Measurements from ENCODE around the gene PTTG2. TPM values are rescaled to one million over a fixed set of nuclear protein-coding genes. Genes with fewer than 3 reads are reported as not detected.

Gene PTTG2
- total and polyA plus RNA-seq, 2 of the 13 experiments (the other 11 are each of a cell fraction or from before 2014, with no cell fraction given), result not detected

DNA sequence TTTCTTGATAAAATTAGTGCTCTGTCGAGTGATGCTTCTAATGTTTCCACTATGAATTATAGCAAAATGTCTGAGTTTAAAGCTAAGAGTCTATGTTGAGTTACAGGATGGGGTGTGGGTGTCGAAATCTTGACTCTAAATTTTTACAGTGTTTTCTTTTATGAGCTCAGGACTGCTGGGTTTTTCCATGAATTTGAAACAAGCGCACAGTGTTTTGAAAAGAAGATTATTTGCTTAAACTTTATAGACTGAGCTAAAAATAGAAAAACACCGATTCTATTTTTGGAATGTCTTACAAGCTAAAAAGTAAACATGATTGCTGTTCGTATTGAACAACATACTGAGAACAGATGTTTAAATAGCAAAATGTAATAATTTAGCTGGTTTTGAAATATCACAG lies 7.5 kb downstream of the PTTG2 start:
- POLR2A ChIA-PET, result no interaction called here
- no peak for TF ChIP-seq ZNF792 (CRISPR knock-in tag; IDR thresholded peaks at IDR 0.05)
- TF ChIP-seq TGIF2 (CRISPR knock-in tag; IDR thresholded peaks at IDR 0.05), result no peak
- no peak for TF ChIP-seq SNAPC2 (CRISPR knock-in tag; IDR thresholded peaks at IDR 0.05)
- no peak for TF ChIP-seq HIVEP1 (CRISPR knock-in tag; IDR thresholded peaks at IDR 0.05)
- TF ChIP-seq KMT2A (CRISPR knock-in tag; IDR thresholded peaks at IDR 0.05), result no peak
- no peak for TF ChIP-seq ZBTB37 (CRISPR knock-in tag; IDR thresholded peaks at IDR 0.05)
- no peak for TF ChIP-seq GLI4 (CRISPR knock-in tag; IDR thresholded peaks at IDR 0.05; ENCODE audit: borderline replicate concordance)
- no peak for TF ChIP-seq POLR2AphosphoS2 (IDR thresholded peaks at IDR 0.05; ENCODE audit: low read depth, low read length)
- TF ChIP-seq EP300 (IDR thresholded peaks at IDR 0.05; ENCODE audit: low read depth in 2 of 2, low read length in 2 of 2), result peak in 1 of 2 experiments; percentile 43; a peak in 1 of 4 replicates
- no peak for TF ChIP-seq EP300 (CRISPR knock-in tag; IDR thresholded peaks at IDR 0.05; ENCODE audit: borderline replicate concordance)
- TF ChIP-seq SSRP1 (CRISPR knock-in tag; IDR thresholded peaks at IDR 0.05), result no peak
- no peak for TF ChIP-seq ZNF670 (CRISPR knock-in tag; IDR thresholded peaks at IDR 0.05; ENCODE audit: borderline replicate concordance)
- no peak for TF ChIP-seq ZNF569 (CRISPR knock-in tag; IDR thresholded peaks at IDR 0.05; ENCODE audit: borderline replicate concordance)
- TF ChIP-seq, protein P1, sequence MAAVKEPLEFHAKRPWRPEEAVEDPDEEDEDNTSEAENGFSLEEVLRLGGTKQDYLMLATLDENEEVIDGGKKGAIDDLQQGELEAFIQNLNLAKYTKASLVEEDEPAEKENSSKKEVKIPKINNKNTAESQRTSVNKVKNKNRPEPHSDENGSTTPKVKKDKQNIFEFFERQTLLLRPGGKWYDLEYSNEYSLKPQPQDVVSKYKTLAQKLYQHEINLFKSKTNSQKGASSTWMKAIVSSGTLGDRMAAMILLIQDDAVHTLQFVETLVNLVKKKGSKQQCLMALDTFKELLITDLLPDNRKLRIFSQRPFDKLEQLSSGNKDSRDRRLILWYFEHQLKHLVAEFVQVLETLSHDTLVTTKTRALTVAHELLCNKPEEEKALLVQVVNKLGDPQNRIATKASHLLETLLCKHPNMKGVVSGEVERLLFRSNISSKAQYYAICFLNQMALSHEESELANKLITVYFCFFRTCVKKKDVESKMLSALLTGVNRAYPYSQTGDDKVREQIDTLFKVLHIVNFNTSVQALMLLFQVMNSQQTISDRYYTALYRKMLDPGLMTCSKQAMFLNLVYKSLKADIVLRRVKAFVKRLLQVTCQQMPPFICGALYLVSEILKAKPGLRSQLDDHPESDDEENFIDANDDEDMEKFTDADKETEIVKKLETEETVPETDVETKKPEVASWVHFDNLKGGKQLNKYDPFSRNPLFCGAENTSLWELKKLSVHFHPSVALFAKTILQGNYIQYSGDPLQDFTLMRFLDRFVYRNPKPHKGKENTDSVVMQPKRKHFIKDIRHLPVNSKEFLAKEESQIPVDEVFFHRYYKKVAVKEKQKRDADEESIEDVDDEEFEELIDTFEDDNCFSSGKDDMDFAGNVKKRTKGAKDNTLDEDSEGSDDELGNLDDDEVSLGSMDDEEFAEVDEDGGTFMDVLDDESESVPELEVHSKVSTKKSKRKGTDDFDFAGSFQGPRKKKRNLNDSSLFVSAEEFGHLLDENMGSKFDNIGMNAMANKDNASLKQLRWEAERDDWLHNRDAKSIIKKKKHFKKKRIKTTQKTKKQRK (IDR thresholded peaks at IDR 0.05; ENCODE audit: low read length), result no peak
- no peak for TF ChIP-seq ZNF251 (CRISPR knock-in tag; IDR thresholded peaks at IDR 0.05)
- TF ChIP-seq DMTF1 (CRISPR knock-in tag; IDR thresholded peaks at IDR 0.05), result no peak
- TF ChIP-seq SOX13 (IDR thresholded peaks at IDR 0.05), result no peak
- TF ChIP-seq SOX13 (CRISPR knock-in tag; conservative IDR thresholded peaks at IDR 0.05 in 1 of 2, IDR thresholded peaks at IDR 0.05 in 1 of 2), result peak in 1 of 2 experiments; percentile 16; a peak in 1 of 4 replicates
- peak; percentile 96 for TF ChIP-seq MEF2D (CRISPR knock-in tag; IDR thresholded peaks at IDR 0.05)

More for the DNA sequence above, 7.5 kb downstream of the PTTG2 start:
- H2AFZ ChIP-seq (ENCODE audit: low read length), result no peak overlapping the region
- 1% methylated on average over 5 of the region's 5 CpGs for WGBS (ENCODE audit: low lambda C conversion rate)
- H3K9me3 ChIP-seq (ENCODE audit: low read length), result no peaks in the 10 kb centered on the region
- CTCF ChIA-PET (ENCODE audit: low intra/inter-chr PET ratio, low total read pairs), result no interaction called here
- DNase-seq (ENCODE audit: low spot score) (peak; percentile 12), FAIRE-seq (no peak), ATAC-seq (no peak)
- no peaks in the 10 kb centered on the region for H3K79me2 ChIP-seq (ENCODE audit: insufficient read depth, low read length)
- in situ Hi-C loops (cut with HindIII; ENCODE audit: extremely low pct_ligation_motif_present, low pct_unique_long_range_greater_than_20kb) (no loop called here), intact Hi-C loops (cut with micrococcal nuclease; ENCODE audit: unreplicated experiment) (no loop called here)
- H3K27me3 ChIP-seq (ENCODE audit: control insufficient read depth in 1 of 2, insufficient read depth in 2 of 2, low read length in 2 of 2), result no peaks in the 10 kb centered on the region; a peak in 2 of 5 replicates
- H3K27ac ChIP-seq (ENCODE audit: extremely low read length, insufficient read depth, low read length), result no peak overlapping the region
- H3K4me3 ChIP-seq (replicated peaks in 1 of 3; ENCODE audit: insufficient read depth in 1 of 3, low read depth in 2 of 3, low read length in 3 of 3), result no peak overlapping the region
- H3K9ac ChIP-seq (ENCODE audit: insufficient read depth, low read depth, low read length), result no peak overlapping the region
- no TSS peak for BruUV-seq (replicated peaks)
- peak overlapping the region; percentile 24; the same call in 1 of the 2 replicates for H3K4me2 ChIP-seq (ENCODE audit: low read depth, low read length)
- H4K20me1 ChIP-seq (ENCODE audit: insufficient read depth, low read length), result no peaks in the 10 kb centered on the region
- H3K4me1 ChIP-seq (ENCODE audit: insufficient read depth, low read length), result peaks cover 31% of the 10 kb centered on the region
- no peaks in the 10 kb centered on the region for H3K36me3 ChIP-seq (replicated peaks in 1 of 2; ENCODE audit: control insufficient read depth in 1 of 2, insufficient read depth in 2 of 2, low read length in 2 of 2)

Measured in HepG2 (cell line).